Tibial artery (tissue), 4 donors: ENCODE data around the gene SACM1L.
"Not testable (repeated sequence)": the region's sequence is repeated elsewhere in the genome, so short reads cannot be mapped to it uniquely, and the experiment has no call there.

Experiments used
- DNase-seq, 2 donors: peaks; one replicate each; pipeline ENCODE4 v3.0.0-alpha.2; 2019
- H3K27ac ChIP-seq, 2 donors: fragments of 200-600 bp; sonication (generic) in 1 of 2; 1 replicate in 1 of 2; 2 replicates in 1 of 2; pipeline ENCODE4 v1.5.1; 2018 to 2019; ENCODE audit warnings: mild to moderate bottlenecking in 1 of 2
- H3K27me3 ChIP-seq, 2 donors: fragments of 200-600 bp; sonication (generic) in 1 of 2; one replicate each; pipeline versions ENCODE4 v1.5.1 to v1.6.0; 2016 to 2019
- H3K36me3 ChIP-seq, 3 donors: fragments of 200-600 bp; sonication (generic) in 2 of 3; one replicate each; pipeline ENCODE4 v1.5.1; 2016 to 2019; ENCODE audit warnings: mild to moderate bottlenecking in 2 of 3
- H3K4me1 ChIP-seq, 4 donors: fragments of 200-600 bp; sonication (generic) in 2 of 4; 1 replicate in 3 of 4; 2 replicates in 1 of 4; pipeline ENCODE4 v1.5.1; 2016 to 2019
- H3K4me3 ChIP-seq, 2 donors: fragments of 200-600 bp; sonication (generic) in 1 of 2; 1 replicate in 1 of 2; 2 replicates in 1 of 2; pipeline ENCODE4 v1.5.1; 2018 to 2019; ENCODE audit warnings: mild to moderate bottlenecking in 2 of 2
- H3K9me3 ChIP-seq, 3 donors: fragments of 200-600 bp; sonication (generic) in 1 of 3; one replicate each; pipeline ENCODE4 v1.5.1; 2016 to 2019
- intact Hi-C: fragments of 100-400 bp; cut with DNase I; formaldehyde crosslinking; loops from one replicate; pipeline ENCODE4 v1.15.0; 2023; ENCODE audit warnings: low total_unique reads
- TF ChIP-seq, protein P1 (sequence below), 2 experiments: fragments of 200-600 bp in 1 of 2; fragments of 450-650 bp in 1 of 2; IDR thresholded peaks; one replicate each; pipeline ENCODE4 v1.5.1; 2017 to 2019; ENCODE audit warnings: antibody characterized with exemption in 2 of 2, mild to moderate bottlenecking in 1 of 2, moderate library complexity in 1 of 2

The SACM1L gene

GRCh38 chr3:45683417-45684326 lies 5.5 kb upstream of the SACM1L start:
- TF ChIP-seq, protein P1, sequence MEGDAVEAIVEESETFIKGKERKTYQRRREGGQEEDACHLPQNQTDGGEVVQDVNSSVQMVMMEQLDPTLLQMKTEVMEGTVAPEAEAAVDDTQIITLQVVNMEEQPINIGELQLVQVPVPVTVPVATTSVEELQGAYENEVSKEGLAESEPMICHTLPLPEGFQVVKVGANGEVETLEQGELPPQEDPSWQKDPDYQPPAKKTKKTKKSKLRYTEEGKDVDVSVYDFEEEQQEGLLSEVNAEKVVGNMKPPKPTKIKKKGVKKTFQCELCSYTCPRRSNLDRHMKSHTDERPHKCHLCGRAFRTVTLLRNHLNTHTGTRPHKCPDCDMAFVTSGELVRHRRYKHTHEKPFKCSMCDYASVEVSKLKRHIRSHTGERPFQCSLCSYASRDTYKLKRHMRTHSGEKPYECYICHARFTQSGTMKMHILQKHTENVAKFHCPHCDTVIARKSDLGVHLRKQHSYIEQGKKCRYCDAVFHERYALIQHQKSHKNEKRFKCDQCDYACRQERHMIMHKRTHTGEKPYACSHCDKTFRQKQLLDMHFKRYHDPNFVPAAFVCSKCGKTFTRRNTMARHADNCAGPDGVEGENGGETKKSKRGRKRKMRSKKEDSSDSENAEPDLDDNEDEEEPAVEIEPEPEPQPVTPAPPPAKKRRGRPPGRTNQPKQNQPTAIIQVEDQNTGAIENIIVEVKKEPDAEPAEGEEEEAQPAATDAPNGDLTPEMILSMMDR (IDR thresholded peaks at IDR 0.05) = no peak
- Histone ChIP-seq H3K36me3 (peaks cover 3 to 18% (median 9%) of the 10 kb centered on the region in 3 donors), H3K27me3 (no peaks in the 10 kb centered on the region), H3K4me3 (no peak overlapping the region), H3K27ac (no peak overlapping the region), H3K4me1 (peaks cover 0 to 7% (median 3%) of the 10 kb centered on the region in 4 donors), H3K9me3 (no peaks in the 10 kb centered on the region)
- DNase-seq = no peak
- intact Hi-C loops = no loop called here

GRCh38 chr3:45684327-45684892 lies 4.8 kb upstream of the SACM1L start:
- no peak for DNase-seq
- no peaks in the 10 kb centered on the region for H3K9me3 ChIP-seq
- intact Hi-C loops = no loop called here
- TF ChIP-seq, protein P1 (IDR thresholded peaks at IDR 0.05) = no peak
- H3K4me3 ChIP-seq = no peak overlapping the region
- H3K36me3 ChIP-seq = peaks cover 0 to 10% (median 6%) of the 10 kb centered on the region in 3 donors
- no peaks in the 10 kb centered on the region for H3K27me3 ChIP-seq
- H3K4me1 ChIP-seq = peaks cover 0 to 7% (median 3%) of the 10 kb centered on the region in 4 donors
- H3K27ac ChIP-seq = no peak overlapping the region

DNA sequence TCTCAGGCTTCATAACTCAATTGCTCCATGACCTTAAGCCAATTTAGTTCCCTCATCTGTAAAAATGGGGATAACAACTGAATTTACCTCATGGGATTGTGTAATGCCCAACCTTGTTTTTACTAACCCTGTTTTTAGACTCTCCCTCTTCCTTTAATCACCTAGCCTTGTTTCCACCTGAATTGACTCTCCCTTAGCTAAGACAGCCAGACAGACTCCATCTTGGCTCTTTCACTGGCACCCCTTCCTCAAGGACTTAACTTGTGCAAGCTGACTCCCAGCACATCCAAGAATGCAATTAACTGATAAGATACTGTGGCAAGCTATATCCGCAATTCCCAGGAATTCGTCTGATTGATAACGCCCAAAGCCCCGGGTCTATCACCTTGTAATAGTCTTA lies 3.5 kb upstream of the SACM1L start:
- H3K9me3 ChIP-seq, intact Hi-C loops, H3K27me3 ChIP-seq, H3K27ac ChIP-seq, H3K36me3 ChIP-seq, DNase-seq, H3K4me3 ChIP-seq: not testable (repeated sequence)
- H3K4me1 ChIP-seq = peaks cover 0 to 17% (median 8%) of the 10 kb centered on the region in 4 donors

GRCh38 chr3:45686850-45687249 lies 2.3 kb upstream of the SACM1L start:
- intact Hi-C loops = no loop called here
- TF ChIP-seq, protein P1 (IDR thresholded peaks at IDR 0.05) = no peak
- no peaks in the 10 kb centered on the region for H3K9me3 ChIP-seq

DNA sequence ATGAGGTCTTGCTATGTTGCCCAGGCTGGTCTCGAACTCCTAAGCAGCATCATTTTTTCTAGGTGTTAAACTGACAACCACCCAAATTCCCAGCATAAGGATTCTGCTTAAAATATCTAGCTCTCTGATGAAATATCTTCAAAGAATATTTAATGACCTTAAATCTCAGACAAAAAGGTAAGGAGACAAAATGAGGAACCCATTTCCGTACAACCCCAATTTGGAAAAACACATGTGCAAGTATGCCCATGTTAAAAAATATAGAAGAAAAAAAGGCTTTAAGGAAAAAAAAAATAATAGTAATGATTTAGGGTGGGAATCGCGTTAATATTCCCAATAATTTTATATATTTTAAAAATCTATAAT lies 1.4 kb upstream of the SACM1L start:
- Histone ChIP-seq H3K4me3 (peak overlapping the region; percentile 81 to 93), H3K27me3 (no peaks in the 10 kb centered on the region), H3K36me3 (peaks cover 0 to 7% (median 0%) of the 10 kb centered on the region in 3 donors), H3K27ac (peak overlapping the region in 1 of 2 donors; percentile 95), H3K9me3 (no peaks in the 10 kb centered on the region), H3K4me1 (peaks cover 0 to 37% (median 20%) of the 10 kb centered on the region in 4 donors)
- intact Hi-C loops = no loop called here
- DNase-seq = no peak
- TF ChIP-seq, protein P1 (IDR thresholded peaks at IDR 0.05) = no peak

More at GRCh38 chr3:45686850-45687249, 2.3 kb upstream of the SACM1L start:
- H3K4me3 ChIP-seq = no peak overlapping the region
- no peak for DNase-seq
- H3K27me3 ChIP-seq = no peaks in the 10 kb centered on the region
- no peak overlapping the region for H3K27ac ChIP-seq
- peaks cover 0 to 9% (median under 1%) of the 10 kb centered on the region in 3 donors for H3K36me3 ChIP-seq
- peaks cover 0 to 27% (median 18%) of the 10 kb centered on the region in 4 donors for H3K4me1 ChIP-seq
